ENCODE measurements around the gene CARD11.
"Not testable (repeated sequence)": the region's sequence is repeated elsewhere in the genome, so short reads cannot be mapped to it uniquely, and the experiment has no call there.

- not testable (repeated sequence) for TF ChIP-seq SIN3A (IDR thresholded peaks at IDR 0.05; ENCODE audit: low read depth); CTCF (IDR thresholded peaks at IDR 0.05 in 2 of 3, conservative IDR thresholded peaks at IDR 0.05 in 1 of 3; ENCODE audit: borderline replicate concordance in 1 of 3, insufficient read depth in 1 of 3, low read depth in 2 of 3, low read length in 2 of 3); EZH2 (IDR thresholded peaks at IDR 0.05); ZNF274 (IDR thresholded peaks at IDR 0.05; ENCODE audit: low read depth, low read length); POLR2A (IDR thresholded peaks at IDR 0.05; ENCODE audit: borderline replicate concordance, extremely low read depth, insufficient read depth, insufficient read length); CEBPB (IDR thresholded peaks at IDR 0.05; ENCODE audit: low read depth); POLR2AphosphoS5 (IDR thresholded peaks at IDR 0.05; ENCODE audit: low read depth, low read length)
- TF ChIP-seq, protein P1, sequence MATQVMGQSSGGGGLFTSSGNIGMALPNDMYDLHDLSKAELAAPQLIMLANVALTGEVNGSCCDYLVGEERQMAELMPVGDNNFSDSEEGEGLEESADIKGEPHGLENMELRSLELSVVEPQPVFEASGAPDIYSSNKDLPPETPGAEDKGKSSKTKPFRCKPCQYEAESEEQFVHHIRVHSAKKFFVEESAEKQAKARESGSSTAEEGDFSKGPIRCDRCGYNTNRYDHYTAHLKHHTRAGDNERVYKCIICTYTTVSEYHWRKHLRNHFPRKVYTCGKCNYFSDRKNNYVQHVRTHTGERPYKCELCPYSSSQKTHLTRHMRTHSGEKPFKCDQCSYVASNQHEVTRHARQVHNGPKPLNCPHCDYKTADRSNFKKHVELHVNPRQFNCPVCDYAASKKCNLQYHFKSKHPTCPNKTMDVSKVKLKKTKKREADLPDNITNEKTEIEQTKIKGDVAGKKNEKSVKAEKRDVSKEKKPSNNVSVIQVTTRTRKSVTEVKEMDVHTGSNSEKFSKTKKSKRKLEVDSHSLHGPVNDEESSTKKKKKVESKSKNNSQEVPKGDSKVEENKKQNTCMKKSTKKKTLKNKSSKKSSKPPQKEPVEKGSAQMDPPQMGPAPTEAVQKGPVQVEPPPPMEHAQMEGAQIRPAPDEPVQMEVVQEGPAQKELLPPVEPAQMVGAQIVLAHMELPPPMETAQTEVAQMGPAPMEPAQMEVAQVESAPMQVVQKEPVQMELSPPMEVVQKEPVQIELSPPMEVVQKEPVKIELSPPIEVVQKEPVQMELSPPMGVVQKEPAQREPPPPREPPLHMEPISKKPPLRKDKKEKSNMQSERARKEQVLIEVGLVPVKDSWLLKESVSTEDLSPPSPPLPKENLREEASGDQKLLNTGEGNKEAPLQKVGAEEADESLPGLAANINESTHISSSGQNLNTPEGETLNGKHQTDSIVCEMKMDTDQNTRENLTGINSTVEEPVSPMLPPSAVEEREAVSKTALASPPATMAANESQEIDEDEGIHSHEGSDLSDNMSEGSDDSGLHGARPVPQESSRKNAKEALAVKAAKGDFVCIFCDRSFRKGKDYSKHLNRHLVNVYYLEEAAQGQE (IDR thresholded peaks at IDR 0.05; ENCODE audit: low read depth) = not testable (repeated sequence)
Measured at GRCh38 chr7:2920480-2920879, 123.2 kb downstream of the CARD11 start.
